Mucosa of stomach (tissue), 1 donor: ENCODE results near the gene ACER3.

Experiments used
- H3K27me3 ChIP-seq: one replicate; pipeline ENCODE4 v1.7.0; 2013; ENCODE audit warnings: mild to moderate bottlenecking, low read length; ENCODE audit not compliant: control insufficient read depth, insufficient read depth
- H3K36me3 ChIP-seq: one replicate; pipeline ENCODE4 v1.7.0; 2013; ENCODE audit warnings: low read length; ENCODE audit not compliant: control insufficient read depth, insufficient read depth
- H3K4me1 ChIP-seq: one replicate; pipeline ENCODE4 v1.7.0; 2013; ENCODE audit warnings: mild to moderate bottlenecking, low read length; ENCODE audit not compliant: control insufficient read depth, insufficient read depth
- H3K4me3 ChIP-seq: one replicate; pipeline ENCODE4 v1.7.0; 2013; ENCODE audit warnings: low read length
- H3K9ac ChIP-seq: one replicate; pipeline ENCODE4 v1.7.0; 2013; ENCODE audit warnings: mild to moderate bottlenecking, low read length, moderate library complexity
- H3K9me3 ChIP-seq: one replicate; pipeline ENCODE4 v1.7.0; 2013; ENCODE audit warnings: mild to moderate bottlenecking, low read length, moderate library complexity; ENCODE audit not compliant: control insufficient read depth
- donor health status: Pancreatic carcinoma.

Gene ACER3

GRCh38 chr11:77026221-77026620, 165.5 kb downstream of the ACER3 start:
- no peak overlapping the region for H3K9ac ChIP-seq
- peaks cover 65% of the 10 kb centered on the region for H3K4me1 ChIP-seq
- no peaks in the 10 kb centered on the region for H3K36me3 ChIP-seq
- no peaks in the 10 kb centered on the region for H3K27me3 ChIP-seq
- no peaks in the 10 kb centered on the region for H3K9me3 ChIP-seq
- H3K4me3 ChIP-seq = no peak overlapping the region

- Histone ChIP-seq H3K4me1 (peaks cover 63% of the 10 kb centered on the region), H3K36me3 (no peaks in the 10 kb centered on the region), H3K4me3 (no peak overlapping the region), H3K9ac (no peak overlapping the region), H3K9me3 (no peaks in the 10 kb centered on the region), H3K27me3 (no peaks in the 10 kb centered on the region)
Observed at GRCh38 chr11:77026743-77027142, 166.0 kb downstream of the ACER3 start.

DNA sequence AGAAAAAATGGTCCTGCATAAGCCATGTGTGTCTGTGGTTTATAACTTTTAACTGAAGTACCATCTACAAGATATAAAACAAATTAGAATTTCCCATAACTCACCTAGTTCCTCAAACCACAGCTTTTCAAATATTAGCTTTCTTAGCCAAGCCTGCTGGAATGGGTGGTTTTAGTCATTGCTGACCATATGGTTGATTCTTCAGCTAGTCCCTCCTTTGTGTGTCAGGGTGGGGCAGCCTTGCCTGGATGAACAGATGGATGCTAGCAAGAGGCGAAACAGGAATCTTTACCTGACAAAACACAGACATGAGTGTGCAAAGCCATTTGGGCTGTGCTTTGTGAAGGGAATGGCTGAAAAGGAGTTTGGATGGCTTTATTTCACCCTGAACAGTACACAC, 166.6 kb downstream of the ACER3 start:
- Histone ChIP-seq H3K36me3 (no peaks in the 10 kb centered on the region), H3K9me3 (no peaks in the 10 kb centered on the region), H3K4me1 (peaks cover 57% of the 10 kb centered on the region), H3K9ac (no peak overlapping the region), H3K27me3 (no peaks in the 10 kb centered on the region), H3K4me3 (no peak overlapping the region)

DNA sequence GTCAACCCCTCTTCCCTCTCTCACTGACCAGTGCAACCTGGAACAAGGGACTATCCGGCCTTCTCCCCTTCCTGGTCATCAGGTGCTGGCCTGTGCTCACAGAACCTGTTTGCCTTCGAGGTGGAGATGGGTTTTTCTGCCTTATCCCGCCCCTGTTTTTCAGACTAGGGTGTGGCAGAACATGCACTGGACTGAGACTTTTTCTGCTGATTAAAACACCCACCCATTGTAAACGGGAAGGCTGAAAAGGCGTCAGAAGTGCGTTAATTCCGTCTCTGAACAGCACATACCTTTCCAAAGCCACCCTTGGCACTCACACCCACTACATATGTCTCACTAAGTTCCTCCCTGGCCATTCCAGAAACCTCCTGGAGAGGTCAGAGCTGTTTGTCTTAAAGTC, 169.1 kb downstream of the ACER3 start:
- no peaks in the 10 kb centered on the region for H3K27me3 ChIP-seq
- peaks cover 61% of the 10 kb centered on the region for H3K4me1 ChIP-seq
- no peaks in the 10 kb centered on the region for H3K9me3 ChIP-seq
- no peak overlapping the region for H3K4me3 ChIP-seq
- H3K36me3 ChIP-seq = no peaks in the 10 kb centered on the region
- H3K9ac ChIP-seq = no peak overlapping the region

GRCh38 chr11:77030834-77031414, 170.2 kb downstream of the ACER3 start:
- Histone ChIP-seq H3K27me3 (no peaks in the 10 kb centered on the region), H3K4me1 (peaks cover 64% of the 10 kb centered on the region), H3K9ac (no peak overlapping the region), H3K36me3 (no peaks in the 10 kb centered on the region), H3K4me3 (no peak overlapping the region), H3K9me3 (no peaks in the 10 kb centered on the region)

GRCh38 chr11:77031599-77031998, 170.9 kb downstream of the ACER3 start:
- Histone ChIP-seq H3K4me1 (peaks cover 66% of the 10 kb centered on the region), H3K9ac (no peak overlapping the region), H3K9me3 (no peaks in the 10 kb centered on the region), H3K4me3 (no peak overlapping the region), H3K27me3 (no peaks in the 10 kb centered on the region), H3K36me3 (no peaks in the 10 kb centered on the region)

GRCh38 chr11:77035039-77035438, 174.3 kb downstream of the ACER3 start:
- Histone ChIP-seq H3K9me3 (no peaks in the 10 kb centered on the region), H3K4me1 (peaks cover 52% of the 10 kb centered on the region), H3K4me3 (peak overlapping the region; percentile 5), H3K9ac (peak overlapping the region; percentile 49), H3K27me3 (peaks cover 10% of the 10 kb centered on the region), H3K36me3 (no peaks in the 10 kb centered on the region)

DNA sequence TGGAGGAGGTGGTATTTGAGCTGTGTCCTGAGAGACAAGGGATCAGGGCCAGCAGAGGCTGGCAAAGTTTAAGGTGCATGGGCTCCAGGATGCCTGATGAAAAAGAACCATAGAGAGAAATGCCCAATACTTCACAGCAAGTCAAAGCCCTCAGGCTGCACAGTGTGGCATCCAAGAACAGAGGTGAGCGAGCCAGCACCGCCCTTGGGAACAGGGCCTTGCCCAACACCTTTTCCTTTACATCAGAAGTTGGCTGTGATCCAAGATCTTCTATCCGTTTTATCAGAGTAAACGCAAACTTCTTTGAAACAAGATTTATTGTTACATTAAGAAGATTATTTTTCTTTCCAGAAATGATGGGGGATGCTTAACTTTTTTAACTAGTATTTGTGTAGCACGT, 174.9 kb downstream of the ACER3 start:
- Histone ChIP-seq H3K4me1 (peaks cover 47% of the 10 kb centered on the region), H3K36me3 (no peaks in the 10 kb centered on the region), H3K9ac (peak overlapping the region; percentile 49), H3K27me3 (peaks cover 16% of the 10 kb centered on the region), H3K9me3 (no peaks in the 10 kb centered on the region), H3K4me3 (peak overlapping the region; percentile 5)

DNA sequence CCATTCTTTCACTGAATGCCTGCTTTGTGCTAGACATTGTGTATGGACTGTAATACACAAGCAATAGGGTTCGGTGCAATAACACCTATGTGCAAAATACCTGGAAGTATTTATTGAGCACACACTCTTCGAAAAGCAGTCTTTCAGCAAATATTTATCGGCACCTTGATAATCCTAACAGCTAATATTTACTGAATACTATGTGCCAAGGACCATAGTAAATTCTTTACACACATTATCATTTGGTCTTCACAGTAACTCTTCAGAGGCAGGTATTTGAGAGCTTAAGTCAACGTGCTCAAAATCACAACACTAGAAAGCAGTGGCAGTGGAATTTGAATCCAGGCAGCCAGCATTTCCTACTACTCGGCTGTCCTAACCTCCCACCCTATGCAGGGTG, 175.7 kb downstream of the ACER3 start:
- H3K4me1 ChIP-seq = peaks cover 38% of the 10 kb centered on the region
- no peak overlapping the region for H3K4me3 ChIP-seq
- peaks cover 19% of the 10 kb centered on the region for H3K27me3 ChIP-seq
- peak overlapping the region; percentile 35 for H3K9ac ChIP-seq
- H3K9me3 ChIP-seq = no peaks in the 10 kb centered on the region
- H3K36me3 ChIP-seq = no peaks in the 10 kb centered on the region

DNA sequence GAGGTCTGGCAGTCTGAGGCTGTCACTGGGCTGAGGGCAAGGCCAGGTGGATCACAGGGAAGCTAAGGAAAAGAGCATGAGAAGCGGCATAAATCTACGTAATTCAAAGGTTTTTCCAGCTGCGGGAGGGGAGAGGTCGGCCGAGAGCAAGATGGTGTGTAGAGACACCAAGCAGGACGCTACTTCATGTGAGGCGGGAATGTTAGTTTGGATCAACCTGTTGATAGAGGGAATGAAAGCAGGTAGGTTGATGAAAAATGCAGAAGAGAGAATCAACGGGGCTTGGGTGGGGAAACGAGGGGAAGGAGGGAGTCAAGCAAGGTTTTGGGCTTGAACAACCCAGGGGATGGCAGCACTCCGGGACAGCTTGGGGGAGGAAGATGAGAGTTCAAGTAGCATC, 176.3 kb downstream of the ACER3 start:
- Histone ChIP-seq H3K27me3 (peaks cover 19% of the 10 kb centered on the region), H3K4me3 (no peak overlapping the region), H3K9ac (no peak overlapping the region), H3K9me3 (no peaks in the 10 kb centered on the region), H3K4me1 (peaks cover 37% of the 10 kb centered on the region), H3K36me3 (no peaks in the 10 kb centered on the region)

- Histone ChIP-seq H3K4me3 (no peak overlapping the region), H3K4me1 (peaks cover 37% of the 10 kb centered on the region), H3K9ac (no peak overlapping the region), H3K36me3 (no peaks in the 10 kb centered on the region), H3K27me3 (peaks cover 19% of the 10 kb centered on the region), H3K9me3 (no peaks in the 10 kb centered on the region)
Observed at GRCh38 chr11:77038029-77038824, 177.5 kb downstream of the ACER3 start.

GRCh38 chr11:77038825-77039326, 178.2 kb downstream of the ACER3 start:
- H3K9me3 ChIP-seq = no peaks in the 10 kb centered on the region
- H3K4me3 ChIP-seq = no peak overlapping the region
- H3K36me3 ChIP-seq = no peaks in the 10 kb centered on the region
- peaks cover 36% of the 10 kb centered on the region for H3K4me1 ChIP-seq
- H3K27me3 ChIP-seq = peaks cover 19% of the 10 kb centered on the region
- peak overlapping the region; percentile 15 for H3K9ac ChIP-seq
